K562 (cell line): Measurements from ENCODE around the gene ZFP92. TPM values are rescaled to one million over a fixed set of nuclear protein-coding genes. Genes with fewer than 3 reads are reported as not detected.

ENCODE experiments used
- ATAC-seq: fragments of 200-7000 bp; cut with Tn5 transposase; 3 replicates; pipeline ENCODE4 v1.9.1; 2020; ENCODE audit warnings: moderate library complexity
- BruUV-seq: library from RNA; stranded (reverse); fragments of 400-500 nt; replicated peaks from 2 replicates; lab custom pipeline; 2021; lab: Mats Ljungman, UMichigan
- CTCF ChIA-PET: fragments of 300-600 bp; formaldehyde crosslinking; extraction: SDS; loops from one replicate; lab custom pipeline; 2021; ENCODE audit warnings: low intra/inter-chr PET ratio; lab: Yijun Ruan, JAX
- POLR2A ChIA-PET: fragments of 300-600, 350-650 bp; sonication (Branson Sonifier 250); formaldehyde crosslinking; extraction: SDS; loops from one replicate; lab custom pipeline; 2021; ENCODE audit warnings: antibody characterized with exemption, inconsistent platforms; lab: Yijun Ruan, JAX
- DNase-seq, 4 experiments: peaks; one replicate each; pipeline versions ENCODE4 v3.0.0 to v3.0.0-alpha.2; 2011 to 2018; ENCODE audit warnings: low spot score in 3 of 4, mixed read lengths in 3 of 4; ENCODE audit errors: extremely low read depth in 1 of 4
- FAIRE-seq: peaks from 2 replicates; lab custom pipeline; 2011; peaks lifted over from hg19 to GRCh38; lab: Jason Lieb, UNC
- H2AFZ ChIP-seq: 2 replicates; pipeline ENCODE4 v1.6.0; 2011; ENCODE audit warnings: low read depth, low read length, control low read depth, inconsistent platforms
- H3K27ac ChIP-seq: fragments of 200-600 bp; 3 replicates; pipeline ENCODE4 v1.8.0; 2011; ENCODE audit warnings: low read depth, mild to moderate bottlenecking, control low read depth, inconsistent platforms, low read length, moderate library complexity, mixed read lengths; ENCODE audit errors: extremely low read depth
- H3K27me3 ChIP-seq, 2 experiments: fragments of 300-600 bp in 1 of 2; 2 replicates in 1 of 2; 3 replicates in 1 of 2; pipeline versions ENCODE4 v1.6.0 to v1.8.0; 2011; ENCODE audit warnings: inconsistent platforms in 2 of 2, low read length in 2 of 2, mild to moderate bottlenecking in 1 of 2, mixed read lengths in 1 of 2, moderate library complexity in 1 of 2; ENCODE audit not compliant: control insufficient read depth in 2 of 2, insufficient read depth in 2 of 2
- H3K36me3 ChIP-seq: fragments of 300-600 bp; 3 replicates; pipeline ENCODE4 v1.8.0; 2011; ENCODE audit warnings: mild to moderate bottlenecking, low read length, inconsistent platforms; ENCODE audit not compliant: control insufficient read depth, insufficient read depth
- H3K4me1 ChIP-seq, 2 experiments: fragments of 200-600 bp in 1 of 2; replicated peaks in 1 of 2; 2 replicates in 1 of 2; 3 replicates in 1 of 2; pipeline versions ENCODE4 v1.5.1 to v1.8.0; 2011; ENCODE audit warnings: inconsistent platforms in 2 of 2, low read length in 2 of 2, mild to moderate bottlenecking in 1 of 2, mixed read lengths in 1 of 2, moderate library complexity in 1 of 2; ENCODE audit not compliant: control insufficient read depth in 2 of 2, insufficient read depth in 2 of 2
- H3K4me2 ChIP-seq: 2 replicates; pipeline ENCODE4 v1.6.1; 2011; ENCODE audit warnings: low read length, control low read depth, inconsistent platforms, mixed read lengths; ENCODE audit not compliant: insufficient read depth
- H3K4me3 ChIP-seq: fragments of 200-600 bp; sonication (generic), shearing (Covaris generic); 2 replicates; pipeline ENCODE4 v1.5.1; 2016; ENCODE audit warnings: control low read depth, inconsistent platforms
- H3K79me2 ChIP-seq: fragments of 200-600 bp; 3 replicates; pipeline ENCODE4 v1.8.0; 2011; ENCODE audit warnings: low read length, inconsistent platforms; ENCODE audit not compliant: control insufficient read depth, insufficient read depth
- H3K9ac ChIP-seq, 2 experiments: 2 replicates each; pipeline versions ENCODE4 v1.6.0 to v1.6.1; 2011; ENCODE audit warnings: low read depth in 2 of 2, low read length in 2 of 2, control low read depth in 1 of 2, inconsistent platforms in 1 of 2, mild to moderate bottlenecking in 1 of 2, mixed read lengths in 1 of 2; ENCODE audit not compliant: insufficient read depth in 1 of 2
- H3K9me1 ChIP-seq: one replicate; pipeline ENCODE4 v1.6.0; 2011; ENCODE audit warnings: inconsistent platforms, mild to moderate bottlenecking, low read length, moderate library complexity; ENCODE audit not compliant: control insufficient read depth, insufficient read depth
- H3K9me3 ChIP-seq: replicated peaks from 2 replicates; pipeline ENCODE4 v1.5.1; 2011; ENCODE audit warnings: low read depth, low read length, inconsistent platforms; ENCODE audit not compliant: control insufficient read depth, insufficient read depth
- H4K20me1 ChIP-seq: replicated peaks from 2 replicates; pipeline ENCODE4 v1.6.1; 2011; ENCODE audit warnings: low read length, inconsistent platforms, mixed read lengths; ENCODE audit not compliant: control insufficient read depth, insufficient read depth
- CTCF ChIP-seq, 3 experiments: IDR thresholded peaks in 2 of 3; conservative IDR thresholded peaks in 1 of 3; 2 replicates each; pipeline ENCODE4 v1.5.1; 2011 to 2012; ENCODE audit warnings: low read length in 3 of 3, mild to moderate bottlenecking in 3 of 3, control low read depth in 2 of 3, improper control_type of control experiment in 1 of 3, inconsistent platforms in 1 of 3, low read depth in 1 of 3, mixed read lengths in 1 of 3, moderate library complexity in 1 of 3; ENCODE audit not compliant: insufficient read depth in 2 of 3
- ETS2 ChIP-seq: IDR thresholded peaks from 2 replicates; pipeline ENCODE4 v1.6.1; 2016; ENCODE audit warnings: borderline replicate concordance, missing genetic modification characterization, mild to moderate bottlenecking, moderate library complexity, missing compliant biosample characterization; ENCODE audit not compliant: poor library complexity, severe bottlenecking
- GATAD2A ChIP-seq: fragments of 450-650 bp; IDR thresholded peaks from 2 replicates; pipeline ENCODE4 v1.6.1; 2017
- KLF10 ChIP-seq: fragments of 250-450 bp; sonication (Bioruptor Pico); IDR thresholded peaks from 2 replicates; pipeline ENCODE4 v1.6.1; 2021; ENCODE audit warnings: matching md5 sums
- RBM25 ChIP-seq: fragments of 200-400 bp; formaldehyde crosslinking; IDR thresholded peaks from 2 replicates; pipeline ENCODE4 v1.6.1; 2018; ENCODE audit warnings: low read length, low read depth, moderate library complexity; ENCODE audit not compliant: severe bottlenecking
- SAP30 ChIP-seq: fragments of 200-600 bp; sonication (generic); IDR thresholded peaks from 2 replicates; pipeline ENCODE4 v1.6.1; 2012; ENCODE audit warnings: borderline replicate concordance, low read depth, mild to moderate bottlenecking, moderate library complexity, low read length, control low read depth, inconsistent platforms; ENCODE audit not compliant: insufficient read depth, poor library complexity, severe bottlenecking
- SIX5 ChIP-seq, 2 experiments: IDR thresholded peaks; 2 replicates each; pipeline ENCODE4 v1.6.1; 2011; ENCODE audit warnings: low read length in 2 of 2, borderline replicate concordance in 1 of 2, low read depth in 1 of 2, mild to moderate bottlenecking in 1 of 2, moderate library complexity in 1 of 2; ENCODE audit not compliant: insufficient read depth in 1 of 2
- SMAD4 ChIP-seq: fragments of 250-450 bp; sonication (Bioruptor Pico); conservative IDR thresholded peaks from 2 replicates; pipeline ENCODE4 v1.8.0; 2021; ENCODE audit warnings: inconsistent platforms, mild to moderate bottlenecking, moderate library complexity
- ZNF384 ChIP-seq: IDR thresholded peaks from 2 replicates; pipeline ENCODE4 v1.6.1; 2012; ENCODE audit warnings: low read depth, low read length, improper control_type of control experiment
- WGBS: fragments of 100-300 bp; shearing (Covaris generic); methylation state at CpG from one replicate; pipeline ENCODE4 v1.1.6; 2016; ENCODE audit warnings: low coverage, mixed read lengths; ENCODE audit not compliant: insufficient coverage; ENCODE audit errors: missing lambda C conversion rate; 5-methylcytosine and 5-hydroxymethylcytosine counted together
- in situ Hi-C: fragments of 300-500 bp; cut with MboI; formaldehyde crosslinking; loops from 4 replicates; pipeline ENCODE4 v1.15.0; 2018; ENCODE audit warnings: inconsistent platforms, mixed read lengths
- intact Hi-C: fragments of 100-400 bp; cut with micrococcal nuclease; formaldehyde crosslinking; loops from 2 replicates; pipeline ENCODE4 v1.14.2; 2022
- polyA plus RNA-seq, 8 experiments: library from polyadenylated mRNA; depleted of rRNA in 4 of 8; stranded (reverse) in 5 of 8; unstranded in 3 of 8; fragments of >200 nt; fragmentation: Nextera tagmentation in 2 of 8; fragmentation: Illumina TruSeq in 1 of 8; extraction: Ambion mirVana in 2 of 8; extraction: Trizol in 1 of 8; gene quantifications; 2 replicates each; pipeline versions ENCODE4 v1.2.1 to v1.2.3, GENCODE V29; 2011 to 2014; ENCODE audit warnings: inconsistent platforms in 1 of 8, missing spikeins in 1 of 8
- total RNA-seq, 7 experiments: library from RNA; depleted of rRNA in 6 of 7; stranded (reverse); fragments of >200 nt in 6 of 7; fragmentation: Illumina TruSeq in 2 of 7; extraction: Trizol in 2 of 7; gene quantifications; 2 replicates each; pipeline versions ENCODE4 v1.2.1 to v1.2.3, GENCODE V29; 2011 to 2021; ENCODE audit warnings: low replicate concordance in 1 of 7

ZFP92 gene
- total and polyA plus RNA-seq, 9 of the 15 experiments (the other 6 are each of a cell fraction or from before 2014, with no cell fraction given) = 0.32 to 3.3 (median 1.8) TPM

- no peak for TF ChIP-seq CTCF (IDR thresholded peaks at IDR 0.05 in 2 of 3, conservative IDR thresholded peaks at IDR 0.05 in 1 of 3; ENCODE audit: insufficient read depth in 2 of 3, low read depth in 1 of 3, low read length in 3 of 3)
- TF ChIP-seq, all 486 proteins: peak for 0
Observed at GRCh38 chrX:153426204-153426603, 14.9 kb downstream of the ZFP92 start (continued).

- peaks cover 7 to 15% of the 10 kb centered on the region in 2 experiments; a peak in 3 of 5 replicates for H3K27me3 ChIP-seq
- FAIRE-seq = no peak
- POLR2A ChIA-PET = no interaction called here
- TF ChIP-seq SMAD4 (CRISPR knock-in tag) = no peak
- no peak for TF ChIP-seq KLF10 (CRISPR knock-in tag)
- TF ChIP-seq GATAD2A = no peak
- TF ChIP-seq SAP30 = no peak
- no peak for TF ChIP-seq ETS2 (tag)
- no peak for TF ChIP-seq SIX5 (IDR thresholded peaks at IDR 0.05; ENCODE audit: borderline replicate concordance in 1 of 2, insufficient read depth in 1 of 2, low read depth in 1 of 2, low read length in 2 of 2)
- peak; percentile 86 for TF ChIP-seq RBM25
- no peak for TF ChIP-seq ZNF384
- TF ChIP-seq, all 486 proteins: peak for 1
- in situ Hi-C loops (no loop called here), intact Hi-C loops (loop anchor here (10.0 kb wide), 1 partner anchor 396 kb away; no protein-coding TSS in a partner anchor)
- no peak overlapping the region for H3K4me2 ChIP-seq
- H3K36me3 ChIP-seq = no peaks in the 10 kb centered on the region
- ATAC-seq (no peak), DNase-seq (no peak)
- H3K9me1 ChIP-seq = no peaks in the 10 kb centered on the region
- H3K9me3 ChIP-seq = no peaks in the 10 kb centered on the region; the same call in 1 of the 2 replicates
- no peak overlapping the region for H3K4me3 ChIP-seq
- 25% methylated on average over 5 of the region's 6 CpGs for WGBS
- H3K4me1 ChIP-seq = no peaks in the 10 kb centered on the region; a peak in 1 of 5 replicates
- no peak overlapping the region for H3K9ac ChIP-seq
- H3K27ac ChIP-seq = no peak overlapping the region
- H3K79me2 ChIP-seq = no peaks in the 10 kb centered on the region
- CTCF ChIA-PET = no interaction called here
- no TSS peak for BruUV-seq
- H4K20me1 ChIP-seq = no peaks in the 10 kb centered on the region
- H2AFZ ChIP-seq = no peak overlapping the region
Observed at GRCh38 chrX:153430796-153431195, 19.5 kb downstream of the ZFP92 start.
